Measurements from ENCODE around the gene GPR27.

Gene GPR27, protein sequence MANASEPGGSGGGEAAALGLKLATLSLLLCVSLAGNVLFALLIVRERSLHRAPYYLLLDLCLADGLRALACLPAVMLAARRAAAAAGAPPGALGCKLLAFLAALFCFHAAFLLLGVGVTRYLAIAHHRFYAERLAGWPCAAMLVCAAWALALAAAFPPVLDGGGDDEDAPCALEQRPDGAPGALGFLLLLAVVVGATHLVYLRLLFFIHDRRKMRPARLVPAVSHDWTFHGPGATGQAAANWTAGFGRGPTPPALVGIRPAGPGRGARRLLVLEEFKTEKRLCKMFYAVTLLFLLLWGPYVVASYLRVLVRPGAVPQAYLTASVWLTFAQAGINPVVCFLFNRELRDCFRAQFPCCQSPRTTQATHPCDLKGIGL

DNA sequence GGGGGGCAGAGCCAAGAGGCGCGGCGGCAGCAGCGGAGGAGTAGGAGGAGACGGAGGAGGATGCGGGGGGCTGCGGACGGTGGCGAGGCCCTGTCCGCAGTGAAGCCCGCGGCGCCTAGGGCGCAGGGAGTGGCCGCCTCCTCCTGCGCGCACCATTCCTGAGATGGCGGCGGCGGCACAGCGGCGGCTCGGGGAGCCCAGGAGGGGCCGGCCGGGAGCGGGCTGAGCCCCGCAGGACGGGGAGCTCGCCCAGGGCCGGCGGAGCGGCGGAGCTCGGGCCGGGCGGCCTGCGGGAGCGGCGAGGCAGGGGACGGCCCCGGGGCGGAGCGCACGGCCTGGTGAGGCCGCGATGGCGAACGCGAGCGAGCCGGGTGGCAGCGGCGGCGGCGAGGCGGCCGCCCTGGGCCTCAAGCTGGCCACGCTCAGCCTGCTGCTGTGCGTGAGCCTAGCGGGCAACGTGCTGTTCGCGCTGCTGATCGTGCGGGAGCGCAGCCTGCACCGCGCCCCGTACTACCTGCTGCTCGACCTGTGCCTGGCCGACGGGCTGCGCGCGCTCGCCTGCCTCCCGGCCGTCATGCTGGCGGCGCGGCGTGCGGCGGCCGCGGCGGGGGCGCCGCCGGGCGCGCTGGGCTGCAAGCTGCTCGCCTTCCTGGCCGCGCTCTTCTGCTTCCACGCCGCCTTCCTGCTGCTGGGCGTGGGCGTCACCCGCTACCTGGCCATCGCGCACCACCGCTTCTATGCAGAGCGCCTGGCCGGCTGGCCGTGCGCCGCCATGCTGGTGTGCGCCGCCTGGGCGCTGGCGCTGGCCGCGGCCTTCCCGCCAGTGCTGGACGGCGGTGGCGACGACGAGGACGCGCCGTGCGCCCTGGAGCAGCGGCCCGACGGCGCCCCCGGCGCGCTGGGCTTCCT, at the start of gene GPR27:
GPR27 (plus strand) TSS at position 155 of the 909 bp plus-strand sequence; CDS start at position 350, 195 bp downstream.
- DNase-seq (ENCODE audit: extremely low read depth in 1 of 2, low read depth in 1 of 2), result no peak

DNA sequence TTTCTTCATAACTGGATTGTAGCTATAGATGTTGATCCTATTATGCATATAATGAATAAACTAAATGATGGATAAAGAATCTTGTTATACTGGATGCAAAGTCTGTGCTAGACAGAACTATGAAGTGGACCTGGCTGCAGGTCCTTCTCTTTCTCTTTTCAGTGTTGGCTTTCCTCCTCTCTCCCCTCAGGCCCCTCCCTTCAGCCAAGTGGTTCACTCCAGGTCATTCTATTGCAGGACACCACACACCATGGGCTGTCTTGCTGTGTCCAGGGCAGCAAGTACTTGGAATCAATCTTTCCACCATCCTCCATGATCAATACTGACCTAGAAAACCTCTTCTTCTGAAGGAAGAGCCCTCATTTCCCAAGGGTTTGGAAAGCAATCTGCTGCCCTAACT, 48.7 kb upstream of the GPR27 start:
- DNase-seq (ENCODE audit: extremely low read depth in 1 of 2, low read depth in 1 of 2), result no peak

DNA sequence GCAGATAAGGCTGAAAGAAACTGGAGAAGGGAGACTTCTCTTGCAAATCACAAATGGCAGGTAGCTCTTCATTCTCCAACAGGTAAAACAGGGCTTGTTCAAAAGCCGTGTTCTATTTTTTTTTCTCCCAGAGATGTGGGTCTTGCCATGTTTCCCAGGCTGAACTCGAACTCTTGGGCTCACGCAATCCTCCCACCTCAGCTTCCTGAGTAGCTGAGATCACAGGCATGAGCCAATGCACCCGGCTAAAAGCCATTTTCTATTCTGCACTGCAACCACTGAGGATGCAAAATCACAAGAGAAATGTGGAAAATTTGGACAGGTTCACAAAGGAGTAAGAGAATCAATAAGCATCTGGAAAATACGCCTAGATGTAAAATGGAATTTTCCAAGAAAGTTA, 48.0 kb upstream of the GPR27 start:
- DNase-seq (ENCODE audit: extremely low read depth in 1 of 2, low read depth in 1 of 2), result no peak

DNA sequence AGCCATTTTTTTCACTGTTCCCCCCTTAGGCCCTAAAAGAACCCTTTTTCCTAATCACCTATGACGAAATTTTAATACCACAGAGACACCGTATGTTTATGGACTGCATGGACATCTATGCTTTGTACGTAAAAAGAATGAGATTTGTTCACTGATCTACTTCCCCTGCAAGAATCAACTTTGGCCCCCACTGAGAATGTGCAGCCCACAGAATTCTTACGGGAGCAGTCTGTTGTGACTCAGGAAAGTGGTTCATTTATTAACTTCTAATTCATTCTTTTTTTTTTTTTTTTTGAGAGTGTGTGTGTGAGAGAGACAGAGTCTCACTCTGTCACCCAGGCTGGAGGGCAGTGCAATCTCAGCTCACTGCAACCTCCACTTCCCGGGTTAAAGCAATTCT, 46.1 kb upstream of the GPR27 start:
- DNase-seq (ENCODE audit: extremely low read depth in 1 of 2, low read depth in 1 of 2), result no peak

DNA sequence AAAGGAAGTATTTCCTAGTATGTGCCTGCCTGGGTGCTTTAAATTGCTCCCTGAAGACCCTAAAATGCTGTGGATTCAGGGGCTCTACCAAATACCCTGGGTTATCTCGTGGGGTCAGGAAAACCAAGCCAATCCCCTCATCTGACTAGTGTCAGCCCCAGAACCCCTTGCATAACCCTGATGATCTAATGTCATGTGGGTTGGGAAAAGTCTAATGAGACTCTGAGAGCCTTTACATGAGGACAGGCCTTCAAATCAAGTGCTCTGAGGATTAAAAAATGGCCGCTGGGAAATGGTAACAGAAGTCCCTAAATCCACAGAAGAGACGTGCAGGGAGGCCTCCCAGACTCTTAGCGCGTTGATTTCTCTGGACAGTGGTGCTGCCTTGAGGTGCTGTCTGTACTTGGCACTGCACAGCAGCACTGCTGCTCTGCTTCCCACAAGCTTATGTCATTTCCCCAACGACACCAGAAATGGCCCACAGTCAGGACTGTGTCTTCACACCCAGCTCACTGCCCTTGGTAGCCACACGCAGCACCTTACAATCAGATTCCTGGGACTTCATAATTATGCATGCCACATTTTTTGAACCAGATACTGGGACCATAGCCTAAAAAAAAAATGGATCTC, 45.1 kb upstream of the GPR27 start:
- no peak for DNase-seq (ENCODE audit: extremely low read depth in 1 of 2, low read depth in 1 of 2)

DNA sequence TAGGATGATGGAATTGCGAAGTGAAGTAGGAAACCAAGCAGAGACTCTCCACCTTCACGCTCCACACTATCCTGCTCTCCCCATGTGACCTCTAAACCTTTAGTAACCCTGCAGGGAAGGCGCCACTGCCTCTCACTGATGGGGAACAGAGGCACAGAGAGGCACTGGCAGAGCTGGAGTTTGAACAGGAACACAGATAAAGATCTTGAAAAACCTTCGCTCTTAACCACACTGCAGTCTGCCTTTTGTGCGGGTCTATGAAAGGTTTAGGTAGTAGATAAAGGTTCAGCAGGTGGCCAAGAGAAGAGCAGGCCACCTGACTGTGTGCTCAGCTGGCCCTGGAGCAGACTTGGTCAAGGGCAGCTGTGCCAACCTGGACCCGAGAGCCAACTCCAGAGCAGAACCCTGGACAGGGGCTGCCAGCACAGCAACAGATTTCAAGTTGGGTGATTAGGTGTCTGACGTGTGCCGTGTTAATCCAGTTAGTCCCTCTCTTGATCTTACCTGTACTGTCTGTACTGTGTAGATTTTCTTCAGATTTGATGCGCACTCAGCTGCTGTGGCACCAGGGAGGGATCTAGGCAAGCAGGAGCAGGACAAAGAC, 43.6 kb upstream of the GPR27 start:
- DNase-seq (ENCODE audit: extremely low read depth in 1 of 2, low read depth in 1 of 2), result no peak

DNA sequence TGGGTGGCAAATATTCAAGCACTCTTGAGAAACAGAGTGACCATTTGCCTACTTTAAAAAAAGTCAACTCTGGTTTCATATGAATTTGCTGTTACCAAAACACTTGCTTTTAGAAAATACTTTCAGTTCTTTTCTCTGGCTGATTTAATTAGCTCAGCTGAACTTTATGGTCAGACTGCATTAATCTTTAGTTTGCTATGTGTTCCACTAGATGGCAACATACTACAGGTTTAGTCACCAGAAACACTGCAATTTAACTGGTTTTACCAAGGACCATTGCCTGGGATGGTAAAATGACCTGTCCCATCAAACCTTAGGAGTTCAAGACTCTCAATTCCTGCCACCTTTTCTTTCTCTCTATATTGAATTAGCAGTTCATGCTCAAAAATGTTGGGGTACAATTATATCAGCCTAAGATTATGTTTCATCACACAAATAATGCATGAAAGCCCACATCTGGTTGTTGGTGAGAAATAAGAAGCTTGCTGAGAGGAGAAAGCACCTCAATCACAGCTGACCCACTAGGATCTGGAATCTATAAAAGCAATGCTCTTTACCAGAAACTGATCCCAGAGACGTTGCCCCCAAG, 42.7 kb upstream of the GPR27 start:
- no peak for DNase-seq (ENCODE audit: extremely low read depth in 1 of 2, low read depth in 1 of 2)

DNA sequence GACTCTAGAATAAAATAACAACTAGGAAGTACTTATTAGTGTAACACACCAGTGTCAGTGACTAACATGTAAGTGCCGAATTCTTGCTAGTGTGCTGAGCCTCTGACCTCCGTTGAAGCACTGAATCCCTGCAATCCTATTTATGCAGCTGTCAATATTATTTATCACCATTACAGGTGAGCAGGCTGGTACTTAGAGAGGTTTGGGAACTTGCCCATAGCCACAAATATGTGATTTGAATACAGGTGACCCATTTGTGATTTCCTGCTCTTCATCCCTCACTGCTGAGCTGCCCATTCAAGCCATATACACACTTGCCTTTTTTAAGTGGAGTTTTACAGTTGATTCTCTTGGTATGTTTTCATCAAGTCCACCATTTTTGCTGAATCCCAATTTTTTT, 40.6 kb upstream of the GPR27 start:
- DNase-seq (ENCODE audit: extremely low read depth in 1 of 2, low read depth in 1 of 2), result no peak

DNA sequence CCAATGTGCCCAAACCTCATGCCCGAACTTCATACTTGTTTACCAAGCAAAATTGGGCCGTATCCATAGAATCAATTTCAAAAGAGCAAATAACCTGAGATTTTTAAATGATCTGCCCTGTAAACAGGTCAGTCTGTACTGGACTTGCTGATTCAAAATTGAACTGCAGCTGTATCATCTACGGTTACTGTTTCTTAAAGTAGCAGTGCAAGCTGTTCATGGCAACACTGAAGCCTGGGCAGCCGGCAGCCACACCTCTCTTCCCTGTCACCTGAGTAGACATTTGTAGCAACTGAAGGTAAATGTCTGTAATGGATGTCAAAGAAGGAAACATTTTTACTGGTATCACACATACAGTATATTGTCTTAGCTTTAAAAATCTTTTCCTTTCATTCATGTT, 39.1 kb upstream of the GPR27 start:
- no peak for DNase-seq (ENCODE audit: extremely low read depth in 1 of 2, low read depth in 1 of 2)

DNA sequence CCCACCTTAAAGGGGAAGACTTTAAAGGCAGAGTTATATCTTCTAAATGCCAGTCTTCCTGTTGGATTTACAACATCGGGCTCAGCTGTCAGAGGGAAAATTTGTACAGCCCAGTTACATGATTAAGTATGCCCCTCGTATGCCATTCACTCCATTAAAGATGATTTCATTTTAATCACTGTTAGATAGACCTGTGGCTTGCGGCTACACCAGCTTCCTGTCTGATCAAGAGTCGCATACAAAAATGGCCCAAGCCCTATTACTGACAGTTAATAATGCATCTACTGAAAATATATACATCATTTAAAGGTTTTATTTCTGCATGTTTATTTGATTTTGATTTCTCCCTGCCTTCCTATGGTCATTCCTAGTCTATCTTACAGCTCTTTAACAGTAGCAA, 35.6 kb upstream of the GPR27 start:
- DNase-seq (ENCODE audit: extremely low read depth in 1 of 2, low read depth in 1 of 2), result no peak

DNA sequence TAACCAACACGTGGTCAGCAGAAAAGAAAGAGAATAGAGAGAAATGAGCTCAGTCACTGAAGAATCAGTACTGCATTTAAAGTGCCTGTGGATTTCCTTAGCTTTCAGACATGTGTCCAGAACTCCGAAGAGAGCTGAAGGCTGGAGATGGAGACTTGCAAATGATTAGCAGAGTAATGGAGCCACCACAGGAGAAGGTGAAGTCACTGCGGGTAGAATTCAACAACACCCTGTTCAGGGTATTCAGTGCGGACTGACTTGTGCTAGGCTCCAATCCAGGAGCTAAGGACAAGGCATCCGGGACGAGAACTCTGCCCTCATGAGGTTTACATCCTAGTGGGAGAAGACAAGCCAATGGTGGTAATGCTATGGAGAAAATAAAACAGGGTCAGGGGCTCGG, 32.7 kb upstream of the GPR27 start:
- DNase-seq (ENCODE audit: extremely low read depth in 1 of 2, low read depth in 1 of 2), result no peak

DNA sequence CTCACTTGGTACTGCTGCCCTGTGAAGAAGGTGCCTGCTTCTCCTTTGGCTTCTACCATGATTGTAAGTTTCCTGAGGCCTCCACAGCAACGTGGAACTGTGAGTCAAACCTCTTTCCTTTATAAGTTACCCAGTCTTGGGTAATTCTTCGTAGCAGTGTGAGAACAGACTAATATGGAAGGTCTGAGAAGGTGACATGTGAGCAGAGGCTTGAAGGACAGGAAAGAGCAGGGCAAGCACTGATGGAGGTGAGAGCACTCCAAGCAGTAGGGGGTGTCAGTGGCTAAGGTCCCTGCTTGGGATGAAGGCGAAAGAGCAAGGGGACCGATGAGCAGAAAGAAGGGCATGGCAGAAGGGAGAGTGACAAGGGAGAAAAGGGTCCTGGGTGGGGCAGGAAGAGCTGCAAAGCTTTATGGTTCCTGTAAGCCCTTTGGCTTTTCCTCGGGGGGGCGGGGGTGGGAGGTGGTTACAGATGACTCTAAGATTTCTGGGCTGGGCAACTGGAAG, 32.0 kb upstream of the GPR27 start:
- no peak for DNase-seq (ENCODE audit: extremely low read depth in 1 of 2, low read depth in 1 of 2)

DNA sequence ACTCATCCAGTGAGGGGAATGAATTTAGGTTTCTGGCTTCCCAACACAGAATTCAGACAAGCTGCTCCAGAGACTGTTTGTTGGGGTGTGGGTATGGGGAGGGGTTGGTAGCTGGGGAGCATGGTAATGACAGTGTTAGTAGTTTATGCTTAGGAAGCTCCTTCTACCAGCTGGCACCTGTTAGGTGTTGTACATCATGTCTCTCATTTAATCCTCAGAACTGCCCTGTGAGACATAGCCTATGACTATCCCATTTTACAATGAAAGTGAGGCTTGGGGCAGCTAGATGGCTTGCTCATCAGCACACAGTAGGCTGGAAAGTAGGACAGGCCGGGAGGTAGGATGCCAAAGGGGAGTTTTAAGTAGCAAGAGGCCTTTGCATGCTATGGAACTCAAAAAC, 31.0 kb upstream of the GPR27 start:
- DNase-seq (ENCODE audit: extremely low read depth in 1 of 2, low read depth in 1 of 2), result no peak

DNA sequence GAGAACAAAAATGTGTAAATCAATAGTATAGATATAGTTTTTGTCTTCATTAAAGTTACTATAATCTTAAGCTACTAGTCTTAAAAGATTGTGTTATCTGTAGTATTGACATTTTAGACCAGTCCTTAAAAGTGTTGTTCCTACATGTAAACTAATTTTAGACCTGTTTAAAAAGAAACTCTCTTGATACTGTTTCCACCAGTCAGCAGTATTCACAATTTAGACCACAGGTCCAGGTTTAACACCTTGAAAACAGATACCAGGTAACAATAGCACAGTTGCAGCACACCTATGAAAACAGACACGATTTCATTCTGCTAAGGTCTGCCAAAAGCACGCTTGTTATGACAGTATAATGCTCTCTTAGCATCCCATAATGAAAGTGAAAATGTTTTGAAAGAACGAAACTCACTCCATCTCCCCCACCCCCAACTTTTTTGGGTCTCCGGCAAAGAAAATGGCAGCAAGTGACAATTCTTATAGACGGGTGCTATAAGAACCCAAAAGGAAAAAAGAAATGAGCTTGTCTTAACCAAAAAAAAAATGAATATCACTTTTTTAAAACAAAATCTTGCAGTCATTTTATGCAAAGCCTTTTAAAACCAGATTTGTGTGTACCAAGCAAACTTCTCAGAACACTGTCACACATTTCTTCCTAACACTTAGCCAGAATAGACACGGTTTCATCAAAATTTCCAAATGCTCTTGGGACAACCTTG, 30.0 kb upstream of the GPR27 start:
- DNase-seq (ENCODE audit: extremely low read depth in 1 of 2, low read depth in 1 of 2), result no peak

DNA sequence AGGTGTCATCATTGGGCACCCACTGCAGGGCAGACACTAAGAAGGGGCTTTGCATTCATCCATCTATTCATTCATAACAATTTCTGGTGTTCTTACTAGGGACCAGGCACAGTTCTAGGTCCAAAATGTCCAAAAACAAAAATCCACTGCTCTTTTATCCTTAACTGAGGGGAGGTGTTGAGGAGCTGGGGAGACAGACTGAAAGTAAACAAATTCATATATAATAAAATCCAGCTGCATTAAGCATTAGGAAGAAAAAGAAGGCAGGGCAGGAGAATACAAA, 29.5 kb upstream of the GPR27 start:
- DNase-seq (ENCODE audit: extremely low read depth in 1 of 2, low read depth in 1 of 2), result no peak

DNA sequence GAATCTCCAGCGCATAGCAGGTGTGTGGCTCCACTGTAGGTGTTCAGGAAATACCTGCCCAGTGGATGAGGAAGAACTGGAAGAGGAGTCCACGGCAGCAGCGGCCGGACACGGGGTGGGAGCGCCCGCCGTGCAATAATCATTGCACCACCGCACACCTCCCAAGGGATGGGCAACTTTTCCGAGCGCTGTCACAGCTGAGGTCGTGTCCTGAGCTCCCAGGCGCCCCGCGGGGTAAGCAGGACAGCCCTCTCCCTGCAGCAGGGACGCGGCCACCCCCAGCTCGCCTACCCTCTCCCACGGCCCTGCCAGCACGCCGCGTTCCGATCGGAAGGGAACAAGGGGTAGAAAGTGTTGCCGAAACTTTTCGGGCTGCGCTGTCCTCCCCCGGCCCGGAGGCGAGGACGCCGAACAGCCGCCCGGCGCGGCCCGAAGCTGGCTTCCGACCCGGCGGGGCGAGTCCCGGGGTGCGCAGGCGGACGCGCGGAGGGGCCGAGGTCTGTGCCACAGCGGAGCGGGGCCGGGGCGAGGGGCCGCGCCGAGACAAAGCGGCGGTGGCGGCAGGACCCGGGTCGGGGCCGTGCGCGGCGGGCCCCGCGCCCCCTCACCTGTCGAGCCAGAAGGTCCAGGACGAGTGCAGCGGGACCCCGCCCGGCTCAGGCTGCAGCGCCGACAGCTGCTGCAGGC, 28.9 kb upstream of the GPR27 start:
- DNase-seq (ENCODE audit: extremely low read depth in 1 of 2, low read depth in 1 of 2), result no peak

DNA sequence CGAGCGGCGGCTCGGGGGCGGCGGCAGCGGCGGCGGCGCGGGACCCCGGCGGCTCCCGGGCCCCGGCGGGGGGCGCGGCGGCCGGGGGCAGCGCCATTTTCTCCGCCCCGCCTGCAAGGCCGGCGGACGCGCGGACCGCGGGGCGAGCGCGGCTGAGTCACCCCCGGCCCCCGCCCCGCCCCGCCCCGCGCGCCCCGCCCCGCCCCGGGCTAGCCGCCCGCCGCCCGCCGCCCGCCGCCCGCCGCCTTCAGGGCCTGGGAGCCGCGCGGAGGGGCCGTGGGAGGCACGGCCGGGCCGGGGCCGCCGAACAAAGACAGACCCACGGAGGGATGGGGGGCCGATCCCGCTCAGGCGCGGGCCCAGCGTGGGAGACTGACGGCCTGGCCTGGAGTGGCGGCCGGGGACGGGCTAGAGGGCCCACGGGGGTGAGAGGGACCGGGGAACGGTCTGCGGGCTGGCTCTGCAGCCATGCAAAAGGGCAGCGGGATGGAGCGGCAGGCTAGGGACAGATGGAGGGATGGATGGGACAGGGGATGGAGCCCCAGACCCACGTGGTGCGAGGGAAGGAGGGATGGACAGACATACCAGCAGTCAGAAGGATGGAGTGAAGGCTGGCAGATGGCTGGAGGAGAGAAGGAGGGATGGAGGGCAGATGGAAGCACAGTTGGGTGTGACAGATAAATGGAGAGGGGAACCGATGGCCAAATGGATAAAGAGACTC, 28.2 kb upstream of the GPR27 start, which contains the start of gene EIF4E3:
EIF4E3 (minus strand) TSS at position 132 of the 721 bp plus-strand sequence; CDS start at position 97, 35 bp downstream.
- no peak for DNase-seq (ENCODE audit: extremely low read depth in 1 of 2, low read depth in 1 of 2)

DNA sequence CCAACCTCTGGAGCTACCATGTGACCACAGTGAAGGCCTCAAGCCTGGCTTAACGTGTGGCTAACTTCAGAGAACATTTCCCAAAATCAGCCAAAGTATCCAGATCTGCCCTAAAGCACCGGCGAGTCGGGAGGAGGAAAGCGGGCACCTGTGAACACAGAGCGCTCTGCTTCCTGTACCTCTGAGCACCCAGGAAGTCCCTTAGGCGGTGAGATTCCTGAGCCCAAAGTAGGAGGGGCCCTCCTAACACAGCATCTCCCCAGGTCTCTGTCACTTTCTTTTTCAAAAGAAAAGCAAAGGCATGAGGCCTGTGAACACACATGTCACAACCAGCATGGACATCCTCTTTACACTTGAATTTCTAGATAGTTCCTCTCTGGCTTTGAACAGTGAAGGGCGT, 27.5 kb upstream of the GPR27 start:
- no peak for DNase-seq (ENCODE audit: extremely low read depth in 1 of 2, low read depth in 1 of 2)

Measured in stimulated activated CD8-positive, alpha-beta memory T cell treated with anti-CD3 and anti-CD28 coated beads, Interleukin-7, amount 100 ng/mL, for 48 hours (primary cell).